GM23338 (cell line): ENCODE results near the gene NADK2. TPM values are rescaled to one million over a fixed set of nuclear protein-coding genes. Genes with fewer than 3 reads are reported as not detected.

ENCODE experiments used
- ATAC-seq: fragments of 200-7000 bp; cut with Tn5 transposase; 3 replicates; pipeline ENCODE4 v1.9.1; 2020
- DNase-seq: peaks from one replicate; pipeline ENCODE4 v3.0.0-alpha.2; 2015; ENCODE audit warnings: low spot score
- H2AFZ ChIP-seq: fragments of 200-600 bp; sonication (generic); 2 replicates; pipeline ENCODE4 v1.8.0; 2016; ENCODE audit warnings: antibody characterized with exemption, mild to moderate bottlenecking, moderate library complexity
- H3F3A ChIP-seq: fragments of 200-600 bp; sonication (generic); replicated peaks from 2 replicates; pipeline ENCODE4 v1.8.0; 2017; ENCODE audit warnings: antibody characterized with exemption, mixed run types, low read depth
- H3K27ac ChIP-seq: fragments of 200-600 bp; sonication (generic); 2 replicates; pipeline ENCODE4 v1.6.1; 2016; ENCODE audit warnings: low read depth
- H3K27me3 ChIP-seq: fragments of 200-600 bp; sonication (generic); 2 replicates; pipeline ENCODE4 v1.8.0; 2016; ENCODE audit warnings: mild to moderate bottlenecking, mixed run types, moderate library complexity; ENCODE audit not compliant: insufficient read depth
- H3K36me3 ChIP-seq: fragments of 200-600 bp; sonication (generic); 2 replicates; pipeline ENCODE4 v1.8.0; 2016; ENCODE audit warnings: mild to moderate bottlenecking; ENCODE audit not compliant: insufficient read depth
- H3K4me1 ChIP-seq: fragments of 200-600 bp; sonication (generic); 2 replicates; pipeline ENCODE4 v1.8.0; 2016; ENCODE audit warnings: mild to moderate bottlenecking, moderate library complexity; ENCODE audit not compliant: insufficient read depth
- H3K4me2 ChIP-seq: fragments of 200-600 bp; sonication (generic); 2 replicates; pipeline ENCODE4 v1.7.1; 2017; ENCODE audit warnings: mixed run types
- H3K4me3 ChIP-seq: fragments of 200-600 bp; sonication (generic); 2 replicates; pipeline ENCODE4 v1.6.1; 2016; ENCODE audit warnings: mixed run types
- H3K79me2 ChIP-seq: fragments of 200-600 bp; sonication (generic); replicated peaks from 2 replicates; pipeline ENCODE4 v1.8.0; 2017; ENCODE audit warnings: mild to moderate bottlenecking; ENCODE audit not compliant: insufficient read depth
- H3K9me2 ChIP-seq: fragments of 200-600 bp; sonication (generic); 2 replicates; pipeline ENCODE4 v1.8.0; 2017; ENCODE audit not compliant: insufficient read depth
- H4K20me1 ChIP-seq: fragments of 200-600 bp; sonication (generic); replicated peaks from 2 replicates; pipeline ENCODE4 v1.8.0; 2017; ENCODE audit warnings: mild to moderate bottlenecking; ENCODE audit not compliant: insufficient read depth
- H3K27ac Mint-ChIP-seq: 2 replicates; pipeline ENCODE4 v1.8.0; 2020; ENCODE audit warnings: inconsistent platforms, mild to moderate bottlenecking, moderate library complexity, mixed read lengths
- H3K27me3 Mint-ChIP-seq: 3 replicates; pipeline ENCODE4 v1.8.0; 2022; ENCODE audit warnings: low read depth, mild to moderate bottlenecking, moderate library complexity, mixed read lengths, inconsistent platforms; ENCODE audit not compliant: insufficient read depth, poor library complexity
- H3K36me3 Mint-ChIP-seq: 3 replicates; pipeline ENCODE4 v1.8.0; 2021; ENCODE audit warnings: low read depth, mild to moderate bottlenecking, inconsistent platforms, moderate library complexity, mixed read lengths
- H3K4me1 Mint-ChIP-seq: 3 replicates; pipeline ENCODE4 v1.8.0; 2020; ENCODE audit warnings: mild to moderate bottlenecking, inconsistent platforms, mixed read lengths
- H3K4me3 Mint-ChIP-seq: 3 replicates; pipeline ENCODE4 v1.8.0; 2021; ENCODE audit warnings: moderate library complexity, mild to moderate bottlenecking, inconsistent platforms, mixed read lengths
- H3K9me3 Mint-ChIP-seq: 3 replicates; pipeline ENCODE4 v1.8.0; 2020; ENCODE audit warnings: moderate library complexity, mild to moderate bottlenecking, inconsistent platforms, mixed read lengths
- CREB1 ChIP-seq: fragments of 250-450 bp; sonication (Bioruptor Pico); IDR thresholded peaks from 2 replicates; pipeline ENCODE4 v1.5.0; 2020; ENCODE audit warnings: low read depth, mild to moderate bottlenecking, moderate library complexity
- CTCF ChIP-seq, 2 experiments: fragments of 200-600 bp in 1 of 2; sonication (generic) in 1 of 2; conservative IDR thresholded peaks; 2 replicates each; pipeline versions ENCODE4 v1.5.1 to v1.6.1; 2016 to 2017; ENCODE audit warnings: antibody characterized with exemption in 2 of 2, low read depth in 2 of 2, mild to moderate bottlenecking in 2 of 2, moderate library complexity in 1 of 2
- ETS1 ChIP-seq: IDR thresholded peaks from 2 replicates; pipeline ENCODE4 v1.6.1; 2016; ENCODE audit warnings: antibody characterized with exemption
- EZH2 ChIP-seq: fragments of 200-600 bp; sonication (generic); IDR thresholded peaks from one replicate; pipeline ENCODE4 v1.8.0; 2017; ENCODE audit warnings: antibody characterized with exemption, mild to moderate bottlenecking, low read depth; ENCODE audit not compliant: unreplicated experiment
- EZH2phosphoT487 ChIP-seq: fragments of 200-600 bp; sonication (generic); IDR thresholded peaks from one replicate; pipeline ENCODE4 v1.8.1; 2018; ENCODE audit warnings: antibody characterized with exemption; ENCODE audit not compliant: unreplicated experiment
- JUNB ChIP-seq: IDR thresholded peaks from one replicate; pipeline ENCODE4 v1.6.1; 2016; ENCODE audit warnings: antibody characterized with exemption; ENCODE audit not compliant: unreplicated experiment
- NANOG ChIP-seq: IDR thresholded peaks from 2 replicates; pipeline ENCODE4 v1.6.1; 2016; ENCODE audit warnings: antibody characterized with exemption, borderline replicate concordance
- POLR2AphosphoS5 ChIP-seq: IDR thresholded peaks from 2 replicates; pipeline ENCODE4 v1.6.1; 2016; ENCODE audit warnings: antibody characterized with exemption, low read depth
- STAT1 ChIP-seq: IDR thresholded peaks from one replicate; pipeline ENCODE4 v1.6.1; 2016; ENCODE audit warnings: antibody characterized with exemption; ENCODE audit not compliant: unreplicated experiment
- ZNF114 ChIP-seq: fragments of 250-450 bp; sonication (Bioruptor Pico); IDR thresholded peaks from 2 replicates; pipeline ENCODE4 v1.5.0; 2020; ENCODE audit warnings: mild to moderate bottlenecking, moderate library complexity
- ZNF331 ChIP-seq: fragments of 250-450 bp; sonication (Bioruptor Pico); IDR thresholded peaks from 2 replicates; pipeline ENCODE4 v1.5.0; 2020; ENCODE audit warnings: low read depth, mild to moderate bottlenecking, moderate library complexity
- ZNF462 ChIP-seq: fragments of 250-450 bp; sonication (Bioruptor Pico); IDR thresholded peaks from 2 replicates; pipeline ENCODE4 v1.5.0; 2020; ENCODE audit warnings: mild to moderate bottlenecking, moderate library complexity
- polyA plus RNA-seq: library from polyadenylated mRNA; unstranded; fragments of >200 nt; fragmentation: Nextera tagmentation; extraction: Ambion mirVana; gene quantifications from 2 replicates; pipeline ENCODE4 v1.2.1, GENCODE V29; 2016
- total RNA-seq: library from RNA; depleted of rRNA; stranded (reverse); fragments of >200 nt; shearing (Covaris generic); gene quantifications from 2 replicates; pipeline ENCODE4 v1.2.3, GENCODE V29; 2014

NADK2 gene
- total and polyA plus RNA-seq, 2 experiments from 2014 or later, result 4.5 to 16.0 TPM

- Mint-ChIP-seq H3K4me3 (no peak overlapping the region), H3K9me3 (no peaks in the 10 kb centered on the region), H3K27me3 (peaks cover 1% of the 10 kb centered on the region), H3K4me1 (no peaks in the 10 kb centered on the region), H3K36me3 (peaks cover 4% of the 10 kb centered on the region; the same call in 2 of the 3 replicates), H3K27ac (no peak overlapping the region)
- TF ChIP-seq ZNF331 (CRISPR knock-in tag), result no peak
- no peaks in the 10 kb centered on the region for H4K20me1 ChIP-seq
- no peaks in the 10 kb centered on the region for H3K4me1 ChIP-seq
- no peak for ATAC-seq
- no peaks in the 10 kb centered on the region for H3K9me2 ChIP-seq
- no peak overlapping the region for H2AFZ ChIP-seq
- no peak for DNase-seq
- no peak overlapping the region for H3K27ac ChIP-seq
- no peaks in the 10 kb centered on the region for H3K79me2 ChIP-seq
- H3K4me2 ChIP-seq, result no peak overlapping the region
- H3K27me3 ChIP-seq, result no peaks in the 10 kb centered on the region
- no peak overlapping the region for H3K4me3 ChIP-seq
- H3F3A ChIP-seq, result no peaks in the 10 kb centered on the region
- H3K36me3 ChIP-seq, result no peaks in the 10 kb centered on the region
Observed at GRCh38 chr5:36206913-36207312, 34.8 kb downstream of the NADK2 start.

- Mint-ChIP-seq H3K9me3 (no peaks in the 10 kb centered on the region), H3K27ac (no peak overlapping the region), H3K27me3 (peaks cover 1% of the 10 kb centered on the region), H3K4me3 (no peak overlapping the region), H3K4me1 (no peaks in the 10 kb centered on the region), H3K36me3 (peaks cover 4% of the 10 kb centered on the region; the same call in 2 of the 3 replicates)
- Histone ChIP-seq H3K79me2 (no peaks in the 10 kb centered on the region), H3F3A (no peaks in the 10 kb centered on the region), H2AFZ (no peak overlapping the region), H3K4me2 (no peak overlapping the region), H3K9me2 (no peaks in the 10 kb centered on the region), H3K27me3 (no peaks in the 10 kb centered on the region), H3K36me3 (no peaks in the 10 kb centered on the region), H4K20me1 (no peaks in the 10 kb centered on the region), H3K4me1 (no peaks in the 10 kb centered on the region), H3K27ac (no peak overlapping the region), H3K4me3 (no peak overlapping the region)
- ATAC-seq (no peak), DNase-seq (no peak)
- TF ChIP-seq CREB1 (CRISPR knock-in tag) (no peak), ETS1 (no peak), ZNF114 (CRISPR knock-in tag) (no peak), POLR2AphosphoS5 (no peak), STAT1 (no peak), NANOG (no peak), ZNF331 (CRISPR knock-in tag) (no peak), JUNB (no peak), ZNF462 (CRISPR knock-in tag) (no peak), EZH2 (no peak), CTCF (conservative IDR thresholded peaks at IDR 0.05; ENCODE audit: low read depth in 2 of 2) (no peak), EZH2phosphoT487 (no peak)
Observed at GRCh38 chr5:36205329-36205728, 36.4 kb downstream of the NADK2 start.
